HG02763 (cell line): ENCODE results near the gene AKIP1.

Experiments used
- ATAC-seq: cut with Tn5 transposase; IDR thresholded peaks from one replicate; pipeline ENCODE4 v1.9.1; 2021; ENCODE audit warnings: mild to moderate bottlenecking, moderate library complexity; ENCODE audit not compliant: unreplicated experiment

AKIP1 gene

DNA sequence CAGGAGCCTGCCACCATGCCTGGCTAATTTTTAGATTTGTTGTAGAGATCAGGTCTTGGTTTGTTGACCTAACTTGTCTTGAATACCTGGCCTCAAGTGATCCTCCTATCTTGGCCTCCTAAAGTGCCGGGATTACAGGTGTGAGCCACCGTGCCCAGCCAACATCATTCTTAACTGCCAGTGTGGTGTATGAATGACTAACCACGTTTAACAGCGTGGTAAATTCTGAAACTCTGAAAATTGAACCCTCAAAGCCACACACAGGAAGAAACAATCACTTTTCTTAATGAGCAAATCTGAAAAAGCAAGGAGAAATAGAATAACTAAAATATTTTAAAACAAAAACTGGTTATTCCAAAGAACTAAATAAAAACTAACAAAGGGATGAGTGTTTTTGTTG, 45.9 kb downstream of the AKIP1 start:
- no peak for ATAC-seq

GRCh38 chr11:8959546-8960166, 48.7 kb downstream of the AKIP1 start:
- ATAC-seq, result peak; percentile 25

GRCh38 chr11:8961401-8961800, 50.4 kb downstream of the AKIP1 start:
- ATAC-seq, result no peak

GRCh38 chr11:8962841-8963240, 51.9 kb downstream of the AKIP1 start:
- no peak for ATAC-seq

DNA sequence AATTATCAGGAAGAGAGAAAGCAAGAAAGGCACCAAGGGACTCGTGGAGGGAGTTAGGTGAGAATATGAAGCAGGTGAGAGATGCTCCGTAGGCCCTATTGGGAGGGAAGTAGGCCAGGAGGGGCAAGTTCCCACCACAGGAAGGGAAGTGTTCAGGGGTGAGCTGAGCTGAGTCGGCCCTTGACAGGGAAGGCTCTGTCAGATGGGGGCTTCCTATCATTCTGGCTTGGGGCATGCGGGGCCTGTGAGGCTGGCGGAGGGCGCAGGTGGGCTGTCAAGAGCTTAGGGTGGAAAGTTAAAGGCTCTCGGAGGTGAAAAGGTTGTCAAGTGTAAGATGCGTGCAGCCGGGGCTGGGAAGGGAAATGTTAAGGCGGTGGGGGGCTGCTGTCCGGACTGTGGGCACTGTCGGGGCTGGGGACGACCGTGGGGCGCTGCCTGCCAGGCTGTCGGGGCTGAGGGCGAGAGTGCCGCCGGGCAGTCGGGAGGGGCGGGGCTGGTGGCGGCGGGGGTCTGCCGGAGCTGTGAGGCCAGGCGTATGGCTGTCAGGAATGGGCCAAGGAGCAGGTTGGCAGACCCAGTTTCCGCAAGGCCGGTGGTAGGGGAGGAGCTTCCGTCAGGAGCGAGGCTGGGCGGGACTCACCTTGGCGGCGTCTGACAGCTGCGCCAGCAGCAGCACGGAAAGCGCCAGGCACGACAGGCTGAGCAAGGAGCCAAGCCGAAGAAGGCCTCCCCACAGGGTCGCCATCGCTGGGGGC, 52.8 kb downstream of the AKIP1 start:
- peak; percentile 62 for ATAC-seq

DNA sequence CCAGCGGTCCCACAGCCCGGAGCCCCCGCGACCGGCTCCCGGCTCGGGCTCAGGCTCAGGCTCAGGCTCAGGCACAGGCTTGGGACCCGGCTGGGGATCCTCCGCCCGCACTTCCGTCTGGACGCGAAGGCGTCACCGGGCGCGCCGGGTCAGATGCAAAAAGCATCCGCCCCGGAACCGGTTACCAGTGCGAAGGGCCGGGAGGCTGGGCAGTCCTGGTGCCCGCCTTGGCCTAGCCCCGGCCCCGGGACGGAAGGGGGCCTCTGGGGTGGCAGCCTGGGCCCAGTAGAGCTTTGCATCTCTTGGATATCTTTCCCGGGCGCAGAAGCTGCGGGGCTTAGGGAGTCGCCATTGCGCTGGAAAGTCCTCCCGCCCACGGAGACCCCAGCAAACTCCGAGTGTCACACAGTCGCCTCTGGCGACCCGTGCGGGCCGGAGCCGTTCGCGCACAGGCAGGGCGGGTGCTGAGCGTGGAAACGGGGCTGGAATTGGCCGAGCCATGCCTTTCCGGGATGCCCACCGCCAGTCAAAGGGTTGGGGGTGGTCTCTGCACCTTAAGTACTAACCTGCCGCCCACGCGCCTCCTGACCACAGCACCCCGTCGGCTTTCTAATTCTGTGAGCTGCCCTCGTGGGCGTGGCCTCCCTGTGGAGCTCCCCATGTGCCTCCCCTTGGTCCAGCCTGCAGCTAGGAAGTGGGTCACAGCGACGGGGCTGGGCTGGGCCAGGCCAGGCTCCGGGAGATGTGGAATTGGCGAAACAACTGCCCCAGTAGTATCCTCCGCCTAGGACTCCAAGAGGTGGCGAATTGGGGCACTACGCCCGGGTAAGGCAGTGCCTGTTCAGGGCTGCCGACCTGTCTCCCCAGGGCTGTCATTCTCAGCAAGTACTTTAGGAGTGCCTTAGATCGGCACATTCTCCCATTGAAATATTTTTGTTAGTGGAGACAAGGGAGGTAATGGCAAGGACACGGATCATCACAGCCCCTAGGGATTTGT, 53.6 kb downstream of the AKIP1 start, which contains the start of gene TMEM9B:
TMEM9B (minus strand) TSS at position 119 of the 997 bp plus-strand sequence. CDS start 129 bp downstream, outside the sequence.
- peak; percentile 85 for ATAC-seq

DNA sequence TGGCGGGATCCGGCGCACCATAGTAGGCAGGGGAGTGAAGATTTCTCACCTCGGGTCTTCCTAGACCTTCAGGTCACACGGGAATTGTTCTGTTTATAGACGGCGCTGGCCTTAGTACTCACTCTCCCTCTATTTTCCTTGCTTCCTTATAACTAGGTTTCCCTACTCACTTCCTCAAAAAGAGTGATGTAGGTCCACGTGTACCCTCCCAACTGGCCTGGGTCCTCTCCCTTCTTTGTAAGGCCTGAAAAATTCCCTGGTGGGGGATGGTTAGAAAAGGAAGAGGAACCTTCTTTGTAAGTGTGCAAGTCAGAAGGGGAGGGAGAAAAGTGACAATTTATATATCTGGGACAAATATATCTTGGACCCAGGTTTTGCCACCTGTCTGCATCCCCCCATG, 56.2 kb downstream of the AKIP1 start:
- no peak for ATAC-seq
